Skeletal muscle cell (primary cell): ENCODE results near the gene KIFC3.

Experiments
- DNase-seq: peaks from one replicate; pipeline ENCODE4 v3.0.0-alpha.2; 2010; ENCODE audit warnings: low read depth
- H3K4me3 ChIP-seq: 2 replicates; pipeline ENCODE4 v1.5.1; 2011; ENCODE audit warnings: low read depth, mild to moderate bottlenecking, control low read depth, low read length, moderate library complexity

The KIFC3 gene

GRCh38 chr16:57759131-57759530 is 43.2 kb downstream of the KIFC3 start:
- no peak overlapping the region for H3K4me3 ChIP-seq
- no peak for DNase-seq

GRCh38 chr16:57758331-57759117 is 43.8 kb downstream of the KIFC3 start:
- no peak overlapping the region for H3K4me3 ChIP-seq
- no peak for DNase-seq

GRCh38 chr16:57757883-57758282 is 44.4 kb downstream of the KIFC3 start:
- no peak overlapping the region for H3K4me3 ChIP-seq
- DNase-seq, result no peak

GRCh38 chr16:57757326-57757786 is 44.9 kb downstream of the KIFC3 start:
- no peak overlapping the region for H3K4me3 ChIP-seq
- no peak for DNase-seq

GRCh38 chr16:57756424-57757325 is 45.6 kb downstream of the KIFC3 start:
- no peak overlapping the region for H3K4me3 ChIP-seq
- DNase-seq, result no peak

GRCh38 chr16:57755726-57756423 is 46.4 kb downstream of the KIFC3 start:
- no peak for DNase-seq
- H3K4me3 ChIP-seq, result no peak overlapping the region

- no peak for DNase-seq
- H3K4me3 ChIP-seq, result no peak overlapping the region
These were observed 47.1 kb downstream of the KIFC3 start for GRCh38 chr16:57755061-57755684.

- no peak overlapping the region for H3K4me3 ChIP-seq
- DNase-seq, result no peak
These were observed 47.8 kb downstream of the KIFC3 start for GRCh38 chr16:57754354-57755060.

GRCh38 chr16:57753448-57754353 is 48.6 kb downstream of the KIFC3 start:
- no peak for DNase-seq
- no peak overlapping the region for H3K4me3 ChIP-seq

GRCh38 chr16:57752581-57753447 is 49.5 kb downstream of the KIFC3 start:
- DNase-seq, result no peak
- H3K4me3 ChIP-seq, result no peak overlapping the region

GRCh38 chr16:57752203-57752580 is 50.1 kb downstream of the KIFC3 start:
- no peak overlapping the region for H3K4me3 ChIP-seq
- DNase-seq, result no peak

- no peak for DNase-seq
- no peak overlapping the region for H3K4me3 ChIP-seq
These were observed 50.6 kb downstream of the KIFC3 start for GRCh38 chr16:57751539-57752202.

- no peak overlapping the region for H3K4me3 ChIP-seq
- DNase-seq, result no peak
These were observed 51.3 kb downstream of the KIFC3 start for GRCh38 chr16:57750796-57751538.

- no peak overlapping the region for H3K4me3 ChIP-seq
- DNase-seq, result no peak
These were observed 52.3 kb downstream of the KIFC3 start for GRCh38 chr16:57749856-57750452.

- no peak overlapping the region for H3K4me3 ChIP-seq
- no peak for DNase-seq
These were observed 53.1 kb downstream of the KIFC3 start for GRCh38 chr16:57749101-57749692.
